HEK293 (cell line): ENCODE data around the gene DPEP3.

Source experiments
- WT1 ChIP-seq: fragments of 450-650 bp; formaldehyde crosslinking; IDR thresholded peaks from 2 replicates; pipeline ENCODE4 v1.5.1; 2016; ENCODE audit warnings: missing biosample characterization, missing genetic modification characterization
- YY1 ChIP-seq: fragments of 450-650 bp; formaldehyde crosslinking; IDR thresholded peaks from 2 replicates; pipeline ENCODE4 v1.5.1; 2018; ENCODE audit warnings: missing biosample characterization, missing genetic modification characterization
- ZNF121 ChIP-seq: fragments of 450-650 bp; formaldehyde crosslinking; IDR thresholded peaks from 2 replicates; pipeline ENCODE4 v1.5.1; 2016; ENCODE audit warnings: missing biosample characterization, missing genetic modification characterization
- ZNF426 ChIP-seq: fragments of 450-650 bp; formaldehyde crosslinking; IDR thresholded peaks from 2 replicates; pipeline ENCODE4 v1.5.1; 2017; ENCODE audit warnings: missing biosample characterization, missing genetic modification characterization, mild to moderate bottlenecking, inconsistent platforms, moderate library complexity
- ZNF785 ChIP-seq: fragments of 450-650 bp; formaldehyde crosslinking; IDR thresholded peaks from 2 replicates; pipeline ENCODE4 v1.5.1; 2016; ENCODE audit warnings: missing biosample characterization, missing genetic modification characterization
- TF ChIP-seq, protein P1 (sequence below): fragments of 450-650 bp; formaldehyde crosslinking; IDR thresholded peaks from 2 replicates; pipeline ENCODE4 v1.5.1; 2016; ENCODE audit warnings: missing biosample characterization, missing genetic modification characterization
- TF ChIP-seq, protein P2 (sequence below): fragments of 450-650 bp; formaldehyde crosslinking; IDR thresholded peaks from 2 replicates; pipeline ENCODE4 v1.5.1; 2016; ENCODE audit warnings: missing biosample characterization, missing genetic modification characterization

DNA sequence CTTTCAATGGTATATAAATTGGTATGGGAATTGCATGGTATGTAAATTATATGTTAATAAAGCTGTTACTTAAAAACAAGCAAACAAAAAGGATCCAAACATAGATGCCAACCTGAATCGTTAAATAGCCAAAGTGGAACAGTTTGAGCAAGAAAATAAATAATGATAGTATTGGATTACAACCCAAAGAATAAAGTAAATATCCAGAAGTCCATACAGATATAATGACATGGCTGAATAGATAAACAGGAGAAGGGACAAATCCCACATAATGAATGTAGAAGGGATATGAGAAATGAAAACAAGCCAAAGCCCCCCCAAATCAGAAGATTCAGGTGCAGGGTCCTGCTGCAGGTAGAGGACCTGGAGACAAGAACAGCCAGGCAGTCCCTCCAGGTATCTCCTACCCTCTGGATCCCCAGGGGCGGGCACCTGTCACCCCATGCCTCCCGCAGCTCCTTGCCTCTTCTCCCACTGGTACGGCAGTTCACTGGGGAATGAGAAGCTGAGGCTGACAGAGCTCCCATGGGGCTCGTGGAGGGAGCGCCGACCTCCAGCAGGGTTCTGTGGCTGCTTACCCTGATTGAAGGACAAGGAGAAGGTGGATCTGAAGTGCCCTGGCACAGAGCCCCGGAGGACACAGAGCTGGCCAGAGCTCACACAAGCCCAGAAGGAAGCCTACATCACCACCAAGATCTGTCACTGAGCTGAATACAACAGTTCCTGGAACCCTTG lies 26.5 kb downstream of the DPEP3 start:
- TF ChIP-seq ZNF121 (tag by site-specific recombination) (no peak), ZNF426 (no peak), YY1 (tag by site-specific recombination) (no peak), WT1 (tag by site-specific recombination) (no peak), ZNF785 (no peak)
- TF ChIP-seq, protein P1, sequence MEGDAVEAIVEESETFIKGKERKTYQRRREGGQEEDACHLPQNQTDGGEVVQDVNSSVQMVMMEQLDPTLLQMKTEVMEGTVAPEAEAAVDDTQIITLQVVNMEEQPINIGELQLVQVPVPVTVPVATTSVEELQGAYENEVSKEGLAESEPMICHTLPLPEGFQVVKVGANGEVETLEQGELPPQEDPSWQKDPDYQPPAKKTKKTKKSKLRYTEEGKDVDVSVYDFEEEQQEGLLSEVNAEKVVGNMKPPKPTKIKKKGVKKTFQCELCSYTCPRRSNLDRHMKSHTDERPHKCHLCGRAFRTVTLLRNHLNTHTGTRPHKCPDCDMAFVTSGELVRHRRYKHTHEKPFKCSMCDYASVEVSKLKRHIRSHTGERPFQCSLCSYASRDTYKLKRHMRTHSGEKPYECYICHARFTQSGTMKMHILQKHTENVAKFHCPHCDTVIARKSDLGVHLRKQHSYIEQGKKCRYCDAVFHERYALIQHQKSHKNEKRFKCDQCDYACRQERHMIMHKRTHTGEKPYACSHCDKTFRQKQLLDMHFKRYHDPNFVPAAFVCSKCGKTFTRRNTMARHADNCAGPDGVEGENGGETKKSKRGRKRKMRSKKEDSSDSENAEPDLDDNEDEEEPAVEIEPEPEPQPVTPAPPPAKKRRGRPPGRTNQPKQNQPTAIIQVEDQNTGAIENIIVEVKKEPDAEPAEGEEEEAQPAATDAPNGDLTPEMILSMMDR (tag by site-specific recombination): no peak
- TF ChIP-seq, protein P2, sequence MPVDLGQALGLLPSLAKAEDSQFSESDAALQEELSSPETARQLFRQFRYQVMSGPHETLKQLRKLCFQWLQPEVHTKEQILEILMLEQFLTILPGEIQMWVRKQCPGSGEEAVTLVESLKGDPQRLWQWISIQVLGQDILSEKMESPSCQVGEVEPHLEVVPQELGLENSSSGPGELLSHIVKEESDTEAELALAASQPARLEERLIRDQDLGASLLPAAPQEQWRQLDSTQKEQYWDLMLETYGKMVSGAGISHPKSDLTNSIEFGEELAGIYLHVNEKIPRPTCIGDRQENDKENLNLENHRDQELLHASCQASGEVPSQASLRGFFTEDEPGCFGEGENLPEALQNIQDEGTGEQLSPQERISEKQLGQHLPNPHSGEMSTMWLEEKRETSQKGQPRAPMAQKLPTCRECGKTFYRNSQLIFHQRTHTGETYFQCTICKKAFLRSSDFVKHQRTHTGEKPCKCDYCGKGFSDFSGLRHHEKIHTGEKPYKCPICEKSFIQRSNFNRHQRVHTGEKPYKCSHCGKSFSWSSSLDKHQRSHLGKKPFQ (tag by site-specific recombination): no peak
